Limb (tissue), 2 donors: Measurements from ENCODE around the gene LIN28A.
"Not testable (repeated sequence)": the region's sequence is repeated elsewhere in the genome, so short reads cannot be mapped to it uniquely, and the experiment has no call there.

Experiments
- DNase-seq, 2 donors: peaks; one replicate each; pipeline ENCODE4 v3.0.0-alpha.2; 2016; ENCODE audit errors: extremely low spot score in 2 of 2

The LIN28A gene

GRCh38 chr1:26410706-26411623 lies at the start of gene LIN28A:
Gene LIN28A, plus strand, starts transcription at chr1:26410817. Its CDS starts 75 bp downstream, at chr1:26410892.
- DNase-seq = no peak

- DNase-seq = no peak
Observed at GRCh38 chr1:26361605-26362122, 49.0 kb upstream of the LIN28A start.

DNA sequence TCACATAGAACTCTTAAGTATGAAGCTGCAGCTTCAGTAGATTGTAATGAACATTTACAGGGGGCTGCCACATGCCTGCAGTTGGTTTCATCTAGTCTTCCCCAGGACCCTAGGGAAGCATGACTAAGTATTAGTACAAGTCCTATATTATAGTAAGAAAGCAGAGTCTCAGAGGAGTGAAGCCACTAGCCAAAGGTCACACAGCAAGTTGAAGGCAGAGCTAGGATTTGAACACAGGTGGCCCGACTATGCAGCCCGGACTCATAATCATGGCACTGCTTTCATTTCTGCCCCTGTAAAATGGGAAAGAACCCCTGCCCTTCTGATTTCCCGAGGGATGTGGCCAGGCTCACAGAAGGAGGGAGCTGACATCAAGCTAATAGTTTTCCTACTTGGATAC lies 48.3 kb upstream of the LIN28A start:
- DNase-seq = no peak

DNA sequence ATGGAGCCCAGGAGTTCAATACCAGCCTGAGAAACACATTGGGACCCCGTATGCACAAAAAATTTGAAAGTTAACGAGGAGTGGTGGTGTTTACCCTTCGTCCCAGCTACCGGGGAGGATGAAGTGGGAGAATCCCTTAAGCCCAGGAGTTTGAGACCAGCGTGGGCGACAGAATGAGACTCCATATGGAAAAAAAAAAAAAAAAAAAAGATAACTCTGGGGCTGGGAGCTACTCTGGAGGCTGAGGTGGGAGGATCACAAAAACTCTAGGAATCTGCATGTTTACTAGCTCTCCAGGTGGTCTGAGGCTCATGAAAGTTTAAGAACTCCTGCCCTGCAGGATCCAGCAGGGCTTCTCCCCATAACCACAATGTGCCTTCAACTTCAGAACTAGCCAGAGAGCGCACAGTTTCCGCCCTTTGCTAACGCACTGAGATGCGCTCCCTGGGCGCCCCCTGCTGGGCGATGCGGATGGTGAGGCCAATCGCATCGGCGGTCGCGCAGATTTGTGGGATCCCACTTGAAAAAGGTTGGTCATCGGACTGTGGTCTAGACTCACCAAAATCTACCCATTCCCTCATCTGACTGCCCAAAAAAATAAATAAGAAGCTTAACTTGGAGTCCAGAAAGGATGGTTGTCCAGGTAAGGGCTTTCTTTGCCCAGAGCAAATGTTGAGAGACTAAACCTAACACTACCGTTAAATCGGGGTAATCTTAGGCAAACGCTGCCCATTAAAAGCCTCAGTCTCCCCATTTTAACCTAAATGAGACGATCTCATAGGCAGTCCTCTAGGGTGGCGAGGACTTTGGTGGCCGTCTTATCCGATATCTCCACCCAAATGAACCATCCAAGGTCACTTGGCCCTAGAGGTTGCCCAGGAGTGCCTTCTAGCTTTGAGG lies 46.8 kb upstream of the LIN28A start:
- DNase-seq = peak; percentile 40 to 84

DNA sequence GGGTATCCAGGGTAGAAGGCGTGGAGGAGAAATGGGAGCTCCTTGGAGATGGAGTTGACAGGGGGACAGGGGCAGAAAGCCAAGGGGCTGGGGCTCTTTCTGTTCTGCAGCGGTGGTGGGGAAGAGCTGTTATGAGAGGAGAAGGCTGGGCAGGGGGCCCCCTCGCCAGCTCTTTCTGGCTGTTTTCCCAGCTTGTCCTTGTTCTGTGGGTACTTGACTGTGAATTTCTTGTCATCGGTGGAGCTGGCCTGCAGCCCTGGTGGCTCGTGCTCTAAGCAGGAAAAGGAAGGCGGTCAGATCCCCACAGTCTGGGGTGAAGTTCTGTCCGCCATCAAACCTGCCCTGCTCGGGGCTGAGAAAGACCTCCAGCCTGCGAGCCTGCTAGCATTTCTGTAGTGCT lies 45.7 kb upstream of the LIN28A start:
- DNase-seq = no peak

DNA sequence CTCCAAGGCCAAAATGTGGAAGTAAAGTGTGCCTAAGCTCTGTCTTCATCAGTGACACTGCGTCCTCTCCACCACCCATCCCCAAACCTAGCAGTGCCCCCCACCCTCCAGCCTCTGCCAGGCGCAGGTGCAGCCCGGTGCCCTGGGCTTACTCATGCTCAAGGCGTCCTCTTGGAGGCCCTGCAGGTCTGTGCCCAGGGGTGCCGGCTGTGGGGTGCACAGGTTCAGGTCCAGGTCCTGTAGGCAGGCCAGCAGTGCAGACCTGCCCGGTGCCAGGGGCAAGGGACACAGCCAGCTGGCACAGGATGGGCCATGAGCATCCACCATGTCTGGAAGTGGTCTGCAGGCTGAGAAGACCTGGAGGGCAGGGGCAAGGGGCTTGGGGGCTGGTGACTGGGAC lies 43.2 kb upstream of the LIN28A start:
- DNase-seq = no peak

- no peak for DNase-seq
Observed at GRCh38 chr1:26368006-26368405, 42.6 kb upstream of the LIN28A start.

- DNase-seq = no peak
Observed at GRCh38 chr1:26368486-26368885, 42.1 kb upstream of the LIN28A start.

DNA sequence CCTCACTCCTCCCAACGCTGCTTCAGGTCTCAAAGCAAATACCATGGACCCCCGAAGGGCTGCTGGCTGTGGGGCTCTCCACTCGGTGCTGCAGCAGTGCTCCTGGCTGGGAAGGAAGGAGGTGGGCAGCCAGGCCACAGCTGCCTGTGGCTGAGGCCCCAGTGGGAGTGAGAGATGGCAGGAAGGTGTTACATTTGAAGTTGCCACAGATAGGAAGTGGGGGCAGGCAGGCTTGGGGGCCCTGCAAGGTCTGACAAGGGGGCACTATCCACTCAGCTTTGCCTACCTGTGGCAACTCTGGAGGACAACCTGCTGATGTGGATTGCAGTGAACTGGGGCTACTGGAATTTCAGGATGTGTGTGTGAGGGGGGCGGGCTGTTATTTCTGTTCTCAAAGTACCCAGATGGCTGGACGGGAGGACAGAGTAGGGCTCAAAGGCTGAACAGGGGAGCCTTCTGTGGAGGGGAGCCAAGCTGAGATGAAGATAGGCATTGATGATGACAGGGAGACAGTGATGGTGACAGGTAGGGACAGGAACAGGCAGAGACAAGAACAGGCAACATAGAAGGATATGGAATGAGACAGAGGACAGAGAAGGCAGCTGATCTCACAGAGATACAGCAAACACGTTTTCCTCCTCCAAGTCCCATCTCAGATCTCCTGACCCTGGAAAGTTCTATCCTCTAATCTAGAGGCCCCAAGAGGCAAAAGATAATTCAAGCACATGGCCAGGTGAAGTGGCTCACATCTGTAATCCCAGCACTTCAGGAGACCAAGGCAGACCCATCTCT lies 39.8 kb upstream of the LIN28A start:
- no peak for DNase-seq

DNA sequence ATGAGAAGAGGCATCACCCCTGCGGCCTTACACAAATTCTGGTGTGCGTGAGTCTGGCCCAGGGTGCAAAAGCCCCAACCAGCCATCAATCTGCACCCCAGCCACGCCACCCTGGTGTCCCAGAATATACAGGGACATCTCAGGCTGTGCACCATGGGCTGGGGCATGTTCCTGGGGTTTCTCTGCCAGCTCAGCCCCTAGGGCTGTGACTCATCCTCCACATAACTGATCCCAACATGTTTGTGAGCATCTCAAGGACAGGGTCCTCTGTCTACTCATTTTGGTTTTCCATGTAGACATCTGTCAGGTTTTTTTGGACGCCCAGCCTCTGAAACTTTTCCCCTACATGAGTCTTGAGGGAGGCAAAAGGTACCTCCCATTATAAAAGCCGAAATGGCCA lies 38.6 kb upstream of the LIN28A start:
- no peak for DNase-seq

DNA sequence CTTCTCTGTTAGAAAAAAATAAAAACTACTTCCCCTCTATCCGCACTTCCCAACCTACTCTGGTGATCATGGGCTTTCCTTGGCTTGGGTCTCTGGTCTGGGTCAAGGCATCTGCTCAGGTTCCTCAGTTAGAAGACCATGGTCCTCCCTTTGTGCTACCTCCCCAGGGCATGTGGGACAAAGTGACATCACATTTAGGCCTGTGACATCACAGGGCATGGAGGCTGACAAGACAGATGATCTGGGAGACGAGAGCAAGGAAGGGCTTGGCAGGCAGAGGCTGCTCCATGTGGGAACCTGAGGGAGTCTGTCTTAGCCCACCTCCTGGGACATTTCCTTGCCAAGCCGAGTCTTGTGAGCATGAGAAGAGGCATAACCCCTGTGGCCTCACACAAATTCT lies 38.0 kb upstream of the LIN28A start, which contains the start of gene ZNF683:
TSS of gene ZNF683 (minus strand) at position 140 of the 400 bp plus-strand sequence. CDS start 4,179 bp downstream, outside the sequence.
- not testable (repeated sequence) for DNase-seq

DNA sequence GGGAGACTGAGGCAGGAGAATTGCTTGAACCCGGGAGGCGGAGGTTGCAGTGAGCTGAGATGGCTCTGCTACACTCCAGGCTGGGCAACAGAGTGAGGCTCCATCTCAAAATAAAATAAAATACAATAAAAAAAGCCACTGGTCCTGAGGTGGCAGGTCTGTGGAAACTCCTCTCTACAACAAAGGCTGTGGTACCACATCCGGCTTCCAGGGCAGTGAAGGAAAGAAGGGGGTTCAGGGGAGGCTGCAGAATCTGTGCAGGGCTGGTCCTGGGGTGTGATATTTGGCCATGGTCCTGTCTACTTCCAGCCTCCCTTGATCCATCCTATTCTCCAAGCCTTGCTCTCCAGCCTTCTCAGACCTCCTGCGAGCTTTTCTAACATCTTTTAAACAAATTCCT lies 37.3 kb upstream of the LIN28A start:
- no peak for DNase-seq

DNA sequence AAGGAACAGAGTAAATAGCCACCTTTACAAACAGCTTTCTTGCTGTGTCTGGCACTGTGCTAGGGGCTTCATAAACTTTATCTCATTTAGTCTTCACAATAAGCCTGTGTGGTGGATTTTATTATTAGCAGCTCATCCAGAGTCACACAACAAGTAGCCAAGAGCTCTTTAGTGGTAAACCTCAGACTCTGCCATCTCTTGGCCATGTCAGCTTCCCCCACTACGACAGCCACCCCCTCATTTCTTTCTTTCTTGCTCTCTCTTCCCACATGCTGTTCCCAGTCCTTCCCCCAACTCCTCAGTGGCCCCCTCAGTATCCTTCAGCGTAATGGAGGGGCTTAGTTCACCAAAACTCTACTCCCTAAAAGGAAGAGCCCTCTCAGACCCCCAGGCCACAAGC lies 36.8 kb upstream of the LIN28A start:
- no peak for DNase-seq

DNA sequence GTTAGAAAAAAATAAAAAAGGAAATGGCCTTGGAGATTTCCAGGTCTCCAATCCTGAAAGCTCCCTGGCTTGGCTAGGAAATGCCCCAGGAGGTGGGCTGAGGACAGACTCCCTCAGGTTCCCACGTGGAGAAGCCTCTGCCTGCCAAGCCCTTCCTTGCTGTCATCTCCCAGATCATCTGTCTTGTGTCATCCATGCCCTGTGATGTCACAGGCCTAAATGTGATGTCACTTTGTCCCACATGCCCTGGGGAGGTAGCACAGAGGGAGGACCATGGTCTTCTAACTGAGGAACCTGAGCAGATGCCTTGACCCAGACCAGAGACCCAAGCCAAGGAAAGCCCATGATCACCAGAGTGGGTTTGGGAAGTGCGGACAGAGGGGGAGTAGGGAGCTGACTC lies 36.3 kb upstream of the LIN28A start:
- DNase-seq = not testable (repeated sequence)

DNA sequence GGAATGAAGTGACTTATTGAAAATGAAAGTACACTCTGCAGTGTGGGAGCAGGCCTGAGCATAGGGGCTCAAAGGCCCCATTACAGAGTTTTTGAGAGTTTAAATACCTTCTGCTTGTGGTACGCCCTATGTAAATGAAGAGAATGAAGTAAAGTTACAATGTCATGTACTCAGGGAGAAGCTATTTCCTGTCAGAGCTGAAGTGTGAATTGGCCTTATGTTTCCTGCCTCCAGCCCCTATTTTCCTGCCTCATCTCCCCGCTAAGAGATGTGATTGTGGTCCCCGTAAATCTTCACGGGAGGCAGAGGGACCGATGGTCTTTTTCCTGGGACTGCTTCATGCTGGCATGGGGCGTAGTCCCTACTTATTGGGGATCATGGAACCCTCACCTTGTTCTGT lies 35.5 kb upstream of the LIN28A start:
- DNase-seq = no peak

- DNase-seq = no peak
Observed at GRCh38 chr1:26376050-26376449, 34.6 kb upstream of the LIN28A start.

DNA sequence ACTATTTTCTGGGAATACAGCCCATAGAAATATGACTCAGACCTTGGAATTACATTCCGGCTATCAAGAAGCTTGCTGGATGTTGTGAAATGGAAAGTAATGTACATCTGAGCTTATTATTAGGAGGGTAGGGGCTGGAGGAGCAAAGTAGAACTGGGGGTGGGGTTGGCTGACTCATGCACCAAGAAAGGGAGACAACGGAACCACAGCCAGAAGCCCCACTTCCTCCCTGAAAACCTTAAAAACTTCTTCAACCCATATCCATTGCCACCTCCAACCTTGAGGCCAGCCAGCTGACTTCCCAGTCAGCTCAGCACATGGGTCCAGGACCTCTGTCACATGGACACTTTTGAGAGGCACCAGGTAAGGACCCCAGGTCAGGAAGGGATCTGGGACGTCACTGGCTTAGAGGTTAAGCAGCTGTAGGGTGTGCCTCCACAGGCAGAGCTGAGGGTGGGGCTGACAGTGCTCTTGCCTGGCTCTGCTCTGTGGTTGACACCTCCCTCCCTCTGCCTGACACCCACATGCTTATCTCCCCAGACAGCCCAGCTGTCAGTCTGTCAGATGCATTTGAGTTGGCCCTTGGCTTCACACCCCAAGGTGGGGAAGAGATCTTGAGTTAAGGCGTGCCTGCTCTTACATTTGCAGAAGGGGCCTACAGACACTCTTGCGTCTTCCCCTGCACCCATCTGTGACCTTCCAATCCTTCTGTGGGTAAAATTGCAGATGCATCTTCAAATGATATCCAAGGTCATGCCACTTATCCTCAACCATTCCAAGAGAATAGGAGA lies 32.3 kb upstream of the LIN28A start:
- peak in 1 of 2 donors; percentile 28 for DNase-seq

DNA sequence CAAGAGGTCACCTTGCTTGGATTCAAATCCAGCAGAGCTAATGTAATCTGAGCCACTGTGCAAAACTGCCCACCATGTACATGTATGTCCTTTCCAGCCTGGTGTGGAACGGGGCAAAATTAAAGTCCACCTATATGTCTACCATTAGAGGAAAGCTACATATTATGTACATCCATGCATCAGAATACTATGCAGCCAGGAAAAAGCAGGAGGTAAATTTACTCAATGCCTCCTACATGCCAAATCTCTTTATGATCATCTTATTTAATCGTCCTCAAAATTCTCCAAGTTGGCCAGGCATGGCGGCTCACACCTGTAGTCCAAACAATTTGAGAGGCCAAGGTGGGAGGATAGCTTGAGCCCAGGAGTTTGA lies 31.8 kb upstream of the LIN28A start:
- DNase-seq = no peak

DNA sequence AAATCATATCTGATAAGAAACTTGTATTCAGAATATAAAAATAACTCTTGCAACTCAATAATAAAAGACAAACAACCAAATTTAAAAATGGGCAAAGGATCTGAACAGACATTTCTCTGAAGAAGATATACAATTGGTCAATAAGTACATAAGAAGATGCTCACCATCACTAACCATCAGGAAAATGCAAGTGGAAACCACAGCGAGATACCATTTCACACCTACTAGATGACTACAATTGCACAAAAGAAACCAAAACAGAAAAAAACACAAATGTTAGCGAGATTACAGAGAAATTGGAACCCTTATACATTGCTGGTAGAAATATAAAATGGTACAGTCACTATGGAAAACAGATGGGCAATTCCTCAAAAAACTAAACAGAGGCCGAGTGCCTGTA lies 26.5 kb upstream of the LIN28A start:
- DNase-seq = no peak

DNA sequence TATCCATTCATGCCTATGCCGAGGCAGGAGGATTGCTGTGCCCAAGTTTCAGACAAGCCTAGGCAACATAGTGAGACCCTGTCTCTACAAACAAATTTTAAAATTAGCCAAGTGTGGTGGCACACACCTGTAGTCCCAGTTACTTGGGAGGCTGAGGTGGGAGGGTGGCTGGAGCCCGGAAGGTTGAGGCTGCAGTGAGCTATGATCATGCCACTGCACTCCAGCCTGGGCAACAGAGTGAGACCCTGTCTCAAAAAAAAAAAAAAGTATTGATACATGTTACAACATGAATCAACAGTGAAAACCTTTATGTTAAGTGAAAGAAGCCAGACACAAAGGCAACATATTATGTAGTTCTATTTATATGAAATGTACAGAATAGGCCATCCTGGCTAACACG lies 25.6 kb upstream of the LIN28A start:
- DNase-seq = not testable (repeated sequence)
